Measurements from ENCODE around the gene CACNA2D1. TPM values are rescaled to one million over a fixed set of nuclear protein-coding genes. Genes with fewer than 3 reads are reported as not detected.

Gene CACNA2D1
- total and polyA plus RNA-seq, 9 of the 15 experiments (the other 6 are each of a cell fraction or from before 2014, with no cell fraction given): 0.49 TPM; not detected in 8

DNA sequence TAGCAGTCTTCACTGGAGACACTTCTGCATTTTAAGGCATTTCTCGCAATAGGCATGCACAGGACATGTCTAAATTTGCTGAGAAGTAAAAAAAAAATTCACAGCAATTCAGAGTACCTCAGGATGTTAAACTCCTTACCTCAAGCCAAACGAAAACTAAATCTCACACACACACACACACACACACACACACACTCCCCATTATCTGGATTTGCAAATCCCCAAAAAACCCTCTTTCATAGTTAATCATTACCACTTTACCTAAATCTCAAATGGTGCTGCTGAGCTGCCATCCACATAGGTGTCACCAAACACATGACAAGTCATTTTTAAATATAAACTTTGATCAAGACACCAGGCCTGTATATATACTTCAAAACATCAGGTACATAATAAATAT is 31.8 kb downstream of the CACNA2D1 start:
- ATAC-seq (no peak), DNase-seq (ENCODE audit: extremely low read depth in 1 of 4, low spot score in 3 of 4) (no peak), FAIRE-seq (no peak)
- Histone ChIP-seq H3K9me3 (replicated peaks; ENCODE audit: control insufficient read depth, insufficient read depth, low read depth, low read length) (no peaks in the 10 kb centered on the region), H4K20me1 (replicated peaks; ENCODE audit: control insufficient read depth, insufficient read depth, low read length) (no peaks in the 10 kb centered on the region), H3K79me2 (ENCODE audit: control insufficient read depth, insufficient read depth, low read length) (no peaks in the 10 kb centered on the region), H3K4me3 (no peak overlapping the region), H3K27ac (ENCODE audit: extremely low read depth, low read depth, low read length) (no peak overlapping the region), H3K36me3 (ENCODE audit: control insufficient read depth, insufficient read depth, low read length) (no peaks in the 10 kb centered on the region), H3K27me3 (ENCODE audit: control insufficient read depth in 2 of 2, insufficient read depth in 2 of 2, low read length in 2 of 2) (no peaks in the 10 kb centered on the region), H3K9ac (ENCODE audit: insufficient read depth in 1 of 2, low read depth in 2 of 2, low read length in 2 of 2) (no peak overlapping the region), H2AFZ (ENCODE audit: low read depth, low read length) (no peak overlapping the region), H3K4me2 (ENCODE audit: insufficient read depth, low read length) (no peak overlapping the region), H3K9me1 (ENCODE audit: control insufficient read depth, insufficient read depth, low read length) (no peaks in the 10 kb centered on the region), H3K4me1 (replicated peaks in 1 of 2; ENCODE audit: control insufficient read depth in 2 of 2, insufficient read depth in 2 of 2, low read length in 2 of 2) (no peaks in the 10 kb centered on the region)
- ChIA-PET POLR2A (no interaction called here), CTCF (ENCODE audit: low intra/inter-chr PET ratio) (no interaction called here)
- in situ Hi-C loops (cut with MboI): no loop called here
- intact Hi-C loops (cut with micrococcal nuclease): no loop called here
- BruUV-seq (replicated peaks): no TSS peak
- WGBS (ENCODE audit: insufficient coverage, low coverage, missing lambda C conversion rate): 0% methylated on average over 2 of the region's 2 CpGs
- TF ChIP-seq HDAC2 (IDR thresholded peaks at IDR 0.05) (no peak), KAT7 (CRISPR knock-in tag; IDR thresholded peaks at IDR 0.05; ENCODE audit: borderline replicate concordance) (no peak), HMBOX1 (IDR thresholded peaks at IDR 0.05) (no peak), MCM3 (IDR thresholded peaks at IDR 0.05) (no peak)
- TF ChIP-seq, protein P1, sequence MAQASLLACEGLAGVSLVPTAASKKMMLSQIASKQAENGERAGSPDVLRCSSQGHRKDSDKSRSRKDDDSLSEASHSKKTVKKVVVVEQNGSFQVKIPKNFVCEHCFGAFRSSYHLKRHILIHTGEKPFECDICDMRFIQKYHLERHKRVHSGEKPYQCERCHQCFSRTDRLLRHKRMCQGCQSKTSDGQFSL (CRISPR knock-in tag; IDR thresholded peaks at IDR 0.05): no peak
- TF ChIP-seq, protein P1 (tag; IDR thresholded peaks at IDR 0.05): no peak
- TF ChIP-seq, protein P2, sequence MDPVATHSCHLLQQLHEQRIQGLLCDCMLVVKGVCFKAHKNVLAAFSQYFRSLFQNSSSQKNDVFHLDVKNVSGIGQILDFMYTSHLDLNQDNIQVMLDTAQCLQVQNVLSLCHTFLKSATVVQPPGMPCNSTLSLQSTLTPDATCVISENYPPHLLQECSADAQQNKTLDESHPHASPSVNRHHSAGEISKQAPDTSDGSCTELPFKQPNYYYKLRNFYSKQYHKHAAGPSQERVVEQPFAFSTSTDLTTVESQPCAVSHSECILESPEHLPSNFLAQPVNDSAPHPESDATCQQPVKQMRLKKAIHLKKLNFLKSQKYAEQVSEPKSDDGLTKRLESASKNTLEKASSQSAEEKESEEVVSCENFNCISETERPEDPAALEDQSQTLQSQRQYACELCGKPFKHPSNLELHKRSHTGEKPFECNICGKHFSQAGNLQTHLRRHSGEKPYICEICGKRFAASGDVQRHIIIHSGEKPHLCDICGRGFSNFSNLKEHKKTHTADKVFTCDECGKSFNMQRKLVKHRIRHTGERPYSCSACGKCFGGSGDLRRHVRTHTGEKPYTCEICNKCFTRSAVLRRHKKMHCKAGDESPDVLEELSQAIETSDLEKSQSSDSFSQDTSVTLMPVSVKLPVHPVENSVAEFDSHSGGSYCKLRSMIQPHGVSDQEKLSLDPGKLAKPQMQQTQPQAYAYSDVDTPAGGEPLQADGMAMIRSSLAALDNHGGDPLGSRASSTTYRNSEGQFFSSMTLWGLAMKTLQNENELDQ (CRISPR knock-in tag; IDR thresholded peaks at IDR 0.05; ENCODE audit: borderline replicate concordance): no peak

Data from K562 (cell line).